Stimulated activated CD4-positive, alpha-beta T cell treated with anti-CD3 and anti-CD28 coated beads, Interleukin-12 subunit alpha, Interleukin-12 subunit beta, amount 100 ng/mL, for 24 hours (primary cell): ENCODE measurements around the gene THOP1.

Experiments used
- DNase-seq, 2 experiments: peaks; one replicate each; pipeline ENCODE4 v3.0.0-alpha.2; 2020; ENCODE audit warnings: low read depth in 2 of 2

THOP1 gene

DNA sequence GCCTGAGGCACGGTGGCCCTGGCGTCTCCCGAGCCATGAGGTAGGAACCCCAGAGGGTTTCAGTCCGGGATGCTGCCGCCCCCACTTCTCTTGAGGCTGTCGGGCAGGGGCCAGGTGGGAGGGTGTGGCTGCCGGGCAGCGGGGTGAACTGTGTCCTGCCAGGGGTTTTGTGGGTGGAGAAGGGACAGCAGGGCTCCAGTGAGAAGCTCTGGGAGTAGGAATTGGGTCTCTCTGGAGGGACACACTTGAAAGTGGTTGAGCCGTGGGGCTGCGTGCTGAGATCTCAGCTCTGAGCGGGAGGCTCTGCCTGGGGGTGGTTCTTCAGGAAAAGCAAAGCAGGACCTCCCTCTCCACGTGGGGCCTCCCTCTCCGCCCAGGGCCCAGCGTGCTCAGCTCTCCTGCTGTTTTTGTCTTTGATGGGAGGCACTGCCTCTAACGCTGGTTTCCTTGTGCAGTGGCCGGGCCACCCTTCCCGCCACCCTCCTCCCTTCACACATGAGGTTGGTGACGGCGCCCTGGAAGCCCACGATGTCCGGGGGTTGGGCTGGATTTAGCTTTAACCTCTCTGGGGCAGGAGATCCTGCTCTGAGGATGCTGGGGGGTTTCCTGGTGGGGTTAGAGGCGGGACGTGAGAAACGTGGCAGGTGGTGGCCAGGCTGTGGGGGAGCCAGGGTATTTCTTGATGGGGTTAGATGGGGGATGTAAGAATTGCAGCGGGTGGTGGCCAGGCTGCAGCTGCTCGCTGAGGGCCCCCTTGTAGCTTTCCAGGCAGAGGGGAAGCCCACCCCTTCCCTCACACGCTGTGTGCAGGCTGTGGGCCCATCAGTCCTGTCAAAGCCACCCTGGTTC, 19.1 kb downstream of the THOP1 start:
- DNase-seq: no peak

DNA sequence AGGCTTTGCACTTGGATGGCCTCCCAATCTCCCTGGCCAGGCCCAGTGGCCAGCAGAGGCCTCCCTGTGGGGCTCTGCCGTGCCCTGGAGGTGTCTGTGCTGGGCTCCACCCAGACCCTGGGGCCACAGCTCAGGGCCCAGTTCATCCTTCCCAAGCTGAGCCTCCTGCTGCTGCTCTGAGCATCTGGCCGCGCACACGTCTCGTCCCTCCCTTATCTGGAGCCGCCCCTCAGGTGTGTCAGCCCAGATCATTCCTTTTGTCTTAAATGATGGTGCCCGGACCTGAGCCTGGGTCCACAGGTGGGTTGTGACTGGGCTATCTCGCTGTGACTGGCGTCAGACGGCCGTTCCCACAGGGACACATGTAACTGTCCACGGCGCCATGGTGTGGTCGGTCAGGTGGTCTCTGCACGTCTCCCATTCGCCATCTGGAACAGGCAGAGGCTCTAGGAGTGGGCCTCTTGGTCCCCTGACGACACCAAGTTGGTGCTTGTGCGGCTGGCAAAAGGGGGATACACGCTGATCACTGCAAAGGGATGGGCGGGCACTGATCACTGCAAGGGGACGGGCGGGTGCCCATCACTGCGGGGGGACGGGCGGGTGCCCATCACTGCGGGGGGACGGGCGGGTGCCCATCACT, 20.1 kb downstream of the THOP1 start:
- DNase-seq: no peak

DNA sequence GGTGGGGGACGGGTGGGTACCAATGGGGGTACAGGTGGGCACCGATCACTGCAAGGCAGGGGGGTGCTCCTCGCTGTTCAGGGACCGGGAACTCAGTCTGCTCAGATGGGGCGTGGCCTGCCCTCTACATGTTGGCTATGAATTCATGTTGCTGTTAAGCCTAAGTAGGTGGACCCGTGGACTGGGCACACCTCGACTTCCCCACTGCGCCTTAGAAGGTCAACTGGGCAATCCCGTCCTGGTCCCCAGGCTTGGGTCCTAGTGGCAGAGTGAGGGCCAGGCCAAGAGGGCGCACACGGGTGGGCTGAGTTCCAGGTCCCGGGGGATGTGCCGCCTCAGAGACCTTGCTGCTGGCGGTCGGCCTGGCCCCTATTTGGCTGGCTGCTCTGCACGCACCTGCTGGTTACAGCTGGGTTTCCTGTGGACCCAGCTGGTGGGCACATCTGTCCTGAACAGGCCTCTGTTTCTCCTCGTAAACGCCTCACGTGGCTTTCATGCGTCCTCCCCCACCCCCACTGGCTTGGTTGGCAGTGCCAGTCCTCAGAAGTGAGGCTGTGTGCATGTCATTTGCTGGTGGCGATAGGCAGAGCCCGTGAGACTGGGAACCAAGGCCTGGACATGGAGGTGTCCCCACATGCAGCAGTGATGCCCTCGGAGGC, 20.8 kb downstream of the THOP1 start:
- DNase-seq: no peak

DNA sequence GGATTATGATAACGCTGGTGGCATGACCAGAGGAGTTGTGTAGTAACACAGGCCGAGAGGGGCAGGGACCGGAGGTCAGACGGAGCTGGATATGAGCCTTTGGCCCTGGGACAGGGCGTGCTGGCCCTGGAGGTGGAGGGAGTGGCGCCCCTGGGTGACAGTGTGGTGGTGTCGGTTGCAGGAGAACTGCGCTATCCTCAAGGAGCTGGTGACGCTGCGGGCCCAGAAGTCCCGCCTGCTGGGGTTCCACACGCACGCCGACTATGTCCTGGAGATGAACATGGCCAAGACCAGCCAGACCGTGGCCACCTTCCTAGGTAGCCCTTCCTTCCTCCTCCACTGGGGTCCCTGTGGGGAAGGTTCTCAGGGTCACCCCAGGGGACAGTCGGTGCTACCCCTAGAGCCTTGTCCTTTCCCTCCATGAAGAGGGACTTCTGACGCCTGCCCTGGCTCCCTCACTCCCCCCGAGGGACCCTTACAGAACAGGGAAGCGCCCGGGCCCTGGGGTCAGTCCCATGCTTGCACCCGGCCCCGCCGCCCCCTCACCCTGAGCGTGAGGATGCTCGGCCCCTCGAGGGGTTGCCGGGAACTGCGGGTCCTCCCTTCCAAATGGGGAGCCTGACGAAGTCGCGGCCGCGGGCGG, 21.6 kb downstream of the THOP1 start:
- no peak for DNase-seq

DNA sequence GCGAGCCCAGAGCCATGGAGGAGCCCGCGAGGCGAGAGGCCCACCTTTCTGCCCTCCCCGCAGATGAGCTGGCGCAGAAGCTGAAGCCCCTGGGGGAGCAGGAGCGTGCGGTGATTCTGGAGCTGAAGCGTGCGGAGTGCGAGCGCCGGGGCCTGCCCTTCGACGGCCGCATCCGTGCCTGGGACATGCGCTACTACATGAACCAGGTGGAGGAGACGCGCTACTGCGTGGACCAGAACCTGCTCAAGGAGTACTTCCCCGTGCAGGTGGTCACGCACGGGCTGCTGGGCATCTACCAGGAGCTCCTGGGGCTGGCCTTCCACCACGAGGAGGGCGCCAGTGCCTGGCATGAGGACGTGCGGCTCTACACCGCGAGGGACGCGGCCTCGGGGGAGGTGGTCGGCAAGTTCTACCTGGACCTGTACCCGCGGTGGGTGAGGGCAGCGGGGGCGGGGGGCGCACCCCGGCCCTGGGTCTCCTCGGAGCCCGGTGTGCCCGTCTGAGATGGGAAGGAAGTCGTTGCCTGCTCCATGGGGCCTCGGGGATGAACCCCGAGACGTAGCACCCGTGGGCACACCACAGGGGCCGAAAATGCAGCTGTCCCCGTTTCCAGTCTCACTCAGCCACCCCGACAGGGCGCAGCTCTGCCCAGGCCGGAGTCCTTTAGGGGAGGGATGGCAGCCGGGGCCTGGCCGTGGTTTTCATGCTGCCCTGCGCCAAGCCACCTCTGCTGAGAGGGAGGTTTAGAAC, 22.3 kb downstream of the THOP1 start:
- DNase-seq: no peak

DNA sequence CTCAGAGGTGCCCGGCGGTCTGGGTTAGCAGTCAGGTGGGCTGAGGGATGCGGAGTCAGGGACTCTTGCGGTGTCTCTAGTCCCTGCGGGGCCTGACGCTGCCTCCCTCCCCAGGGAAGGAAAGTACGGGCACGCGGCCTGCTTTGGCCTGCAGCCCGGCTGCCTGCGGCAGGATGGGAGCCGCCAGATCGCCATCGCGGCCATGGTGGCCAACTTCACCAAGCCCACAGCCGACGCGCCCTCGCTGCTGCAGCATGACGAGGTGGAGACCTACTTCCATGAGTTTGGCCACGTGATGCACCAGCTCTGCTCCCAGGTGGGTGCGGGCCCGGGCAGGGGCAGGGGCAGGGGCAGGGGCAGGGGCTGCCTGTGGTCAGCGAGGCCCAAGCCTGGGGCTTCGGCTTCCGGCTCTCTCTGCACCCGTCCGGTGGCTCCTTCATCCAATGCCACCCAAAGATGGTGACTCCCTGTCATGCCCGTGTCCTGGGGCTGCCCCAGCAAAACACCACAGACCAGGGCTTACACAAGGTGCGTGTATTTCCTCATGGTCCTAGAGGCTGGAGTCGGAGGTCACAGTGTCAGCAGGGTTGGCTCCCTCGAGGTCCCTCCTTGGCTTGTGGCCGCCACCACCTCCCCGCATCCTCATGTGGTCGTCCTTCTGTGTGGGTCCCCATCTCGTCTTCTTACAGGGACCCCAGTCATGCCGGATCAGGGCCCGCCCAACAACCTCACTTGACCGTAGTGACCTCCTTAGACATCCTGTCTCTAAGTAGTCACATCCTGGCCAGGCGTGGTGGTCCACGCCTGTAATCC, 23.0 kb downstream of the THOP1 start:
- no peak for DNase-seq

DNA sequence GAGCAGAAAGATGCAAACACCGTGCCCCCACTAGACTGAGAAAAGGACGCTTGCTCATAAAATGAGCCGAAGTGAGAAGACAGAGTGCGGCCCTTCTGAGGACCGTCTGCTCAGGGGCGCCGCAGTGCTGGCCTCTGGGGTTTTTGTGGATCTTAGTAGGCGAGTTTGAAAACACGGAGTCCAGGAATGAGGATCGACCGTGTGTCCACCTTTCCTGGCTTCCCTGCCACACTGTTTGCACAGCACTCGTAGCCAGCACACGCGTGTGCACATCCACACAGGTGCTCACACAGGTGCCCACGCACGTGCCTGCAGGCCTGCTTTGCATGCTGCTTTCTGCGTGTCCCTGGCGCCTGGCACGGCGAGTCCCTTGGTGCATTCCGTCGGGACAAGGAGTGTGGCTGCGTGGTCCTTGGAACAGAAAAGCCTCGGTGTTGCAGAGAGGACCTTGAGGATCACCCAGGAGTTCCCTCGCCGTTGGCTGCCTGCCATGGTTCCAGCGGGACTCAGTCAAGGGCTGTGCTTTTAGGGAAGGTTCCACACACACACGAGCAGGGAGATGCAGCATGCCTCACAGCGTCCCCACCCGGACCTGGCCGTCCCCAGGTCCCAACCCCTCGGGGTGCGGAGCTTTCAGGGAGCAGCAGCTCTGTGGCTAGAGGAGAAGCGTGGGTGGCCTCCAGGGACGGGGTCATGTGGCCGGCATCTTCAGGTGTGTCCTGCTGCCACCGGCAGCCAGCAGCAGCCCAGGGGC, 24.3 kb downstream of the THOP1 start:
- DNase-seq: no peak

DNA sequence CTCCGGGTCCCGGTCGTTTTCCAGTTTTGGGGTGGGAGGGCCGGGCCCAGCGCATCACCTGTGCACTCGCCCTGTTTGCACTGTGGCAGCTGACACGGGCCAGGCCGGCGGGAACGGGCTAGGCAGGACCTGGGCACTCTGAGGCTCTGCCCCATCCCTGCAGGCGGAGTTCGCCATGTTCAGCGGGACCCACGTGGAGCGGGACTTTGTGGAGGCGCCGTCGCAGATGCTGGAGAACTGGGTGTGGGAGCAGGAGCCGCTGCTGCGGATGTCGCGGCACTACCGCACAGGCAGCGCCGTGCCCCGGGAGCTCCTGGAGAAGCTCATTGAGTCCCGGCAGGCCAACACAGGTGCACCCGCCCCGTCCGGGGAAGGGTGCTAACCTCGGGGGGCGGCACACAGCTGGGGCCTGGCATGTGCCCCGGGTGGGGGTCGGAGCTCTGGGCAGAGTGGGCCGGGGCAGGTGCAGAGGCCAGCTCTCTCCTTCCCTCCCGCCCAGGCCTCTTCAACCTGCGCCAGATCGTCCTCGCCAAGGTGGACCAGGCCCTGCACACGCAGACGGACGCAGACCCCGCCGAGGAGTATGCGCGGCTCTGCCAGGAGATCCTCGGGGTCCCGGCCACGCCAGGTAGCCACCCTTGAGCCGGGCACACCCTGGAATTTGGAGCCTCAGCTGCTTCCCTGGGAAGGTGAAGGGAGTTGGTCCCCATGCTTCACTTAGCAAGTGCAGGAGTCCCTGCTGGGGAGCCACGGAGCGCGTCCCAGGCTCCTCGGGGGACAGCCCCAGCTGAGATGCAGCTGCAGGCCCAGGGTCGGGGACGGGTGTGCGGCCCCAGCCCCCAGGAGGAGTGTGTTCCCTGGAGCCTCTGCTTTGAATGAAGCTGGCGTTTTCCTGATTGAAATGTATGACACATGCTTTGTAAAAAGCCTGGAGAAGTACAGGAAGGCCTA, 25.1 kb downstream of the THOP1 start:
- DNase-seq: no peak

DNA sequence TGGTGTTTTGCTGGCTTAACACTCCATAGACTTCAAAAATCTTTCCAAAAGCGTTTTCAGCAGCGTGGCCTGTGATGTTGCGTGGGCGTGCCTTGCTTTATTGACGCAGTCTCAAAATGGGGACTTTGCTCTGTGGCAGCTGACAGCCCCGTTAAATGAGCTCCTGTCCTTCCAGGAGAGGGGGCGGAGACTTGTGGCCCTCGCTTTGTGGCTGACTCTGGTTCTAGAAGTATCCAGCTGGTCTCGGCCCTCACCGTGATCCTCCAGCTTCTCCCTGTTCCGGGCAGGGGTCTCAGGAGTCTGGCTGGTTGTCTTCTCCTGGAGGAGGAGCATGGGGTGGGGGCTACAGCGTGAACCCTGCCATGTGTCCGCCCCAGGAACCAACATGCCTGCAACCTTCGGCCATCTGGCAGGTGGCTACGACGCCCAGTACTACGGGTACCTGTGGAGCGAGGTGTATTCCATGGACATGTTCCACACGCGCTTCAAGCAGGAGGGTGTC, 26.0 kb downstream of the THOP1 start:
- no peak for DNase-seq

DNA sequence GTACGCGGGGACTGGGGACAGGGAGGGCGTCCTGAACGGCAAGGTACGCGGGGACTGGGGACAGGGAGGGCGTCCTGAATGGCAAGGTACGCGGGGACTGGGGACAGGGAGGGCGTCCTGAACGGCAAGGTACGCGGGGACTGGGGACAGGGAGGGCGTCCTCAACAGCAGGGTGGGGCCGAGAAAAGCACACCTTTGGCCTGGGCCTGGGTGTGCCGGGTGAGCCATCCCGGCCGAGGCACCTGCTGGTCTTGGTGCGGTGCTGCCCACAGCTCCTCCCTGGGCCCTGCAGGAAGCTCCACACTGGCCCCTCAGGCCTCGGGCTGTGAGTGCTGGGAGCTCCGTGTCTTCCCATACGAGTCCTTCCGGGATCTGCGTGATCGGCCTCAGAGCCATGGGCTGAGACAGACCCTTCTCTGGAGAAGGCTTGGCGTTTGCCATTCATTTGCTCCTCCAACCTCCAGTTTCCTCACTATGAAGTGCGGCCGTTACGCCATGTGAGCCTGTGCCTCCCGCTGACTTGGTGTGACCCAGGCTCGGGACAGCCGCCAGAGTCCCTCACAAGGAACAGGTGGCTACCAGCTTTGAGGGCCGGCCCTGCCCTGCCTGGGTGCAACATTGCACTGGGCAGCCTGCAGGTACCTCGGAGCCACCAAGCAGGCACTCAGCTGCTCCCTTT, 26.6 kb downstream of the THOP1 start:
- no peak for DNase-seq

DNA sequence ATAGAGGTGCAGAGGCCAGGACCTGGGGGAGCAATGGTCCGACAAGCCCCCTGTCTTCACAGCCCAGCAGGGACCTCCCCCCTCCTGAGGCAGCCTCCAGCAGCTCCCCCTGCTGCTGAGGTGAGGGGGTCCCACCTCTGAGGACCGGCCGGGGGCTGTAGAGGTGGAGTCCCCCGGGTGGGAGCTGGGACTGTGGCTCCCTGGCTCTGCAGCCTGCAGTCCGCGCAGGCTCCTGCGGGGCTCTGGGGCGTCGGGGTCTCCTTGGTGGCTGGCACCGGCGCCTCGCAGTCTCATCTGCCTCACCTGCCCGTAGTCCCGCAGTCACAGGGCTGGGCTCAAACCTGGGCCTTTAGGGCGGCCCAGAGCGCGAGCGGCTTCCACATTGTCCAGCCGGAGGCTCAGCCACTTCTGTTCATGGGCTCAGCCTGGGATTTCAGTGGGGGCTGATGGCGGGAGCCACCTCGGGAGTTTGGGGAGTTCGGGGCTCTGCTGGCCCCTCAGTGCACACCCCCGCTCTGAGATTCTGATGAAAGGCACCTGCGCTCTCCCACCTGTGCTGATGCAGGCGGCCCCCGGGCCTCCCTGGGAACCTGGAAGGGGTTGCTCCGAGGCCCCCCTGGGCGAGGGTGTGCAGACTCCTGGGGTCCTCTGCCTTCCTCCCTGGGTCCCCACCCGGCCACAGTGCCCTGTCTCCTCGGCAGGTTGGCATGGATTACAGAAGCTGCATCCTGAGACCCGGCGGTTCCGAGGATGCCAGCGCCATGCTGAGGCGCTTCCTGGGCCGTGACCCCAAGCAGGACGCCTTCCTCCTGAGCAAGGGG, 27.3 kb downstream of the THOP1 start:
- no peak for DNase-seq

DNA sequence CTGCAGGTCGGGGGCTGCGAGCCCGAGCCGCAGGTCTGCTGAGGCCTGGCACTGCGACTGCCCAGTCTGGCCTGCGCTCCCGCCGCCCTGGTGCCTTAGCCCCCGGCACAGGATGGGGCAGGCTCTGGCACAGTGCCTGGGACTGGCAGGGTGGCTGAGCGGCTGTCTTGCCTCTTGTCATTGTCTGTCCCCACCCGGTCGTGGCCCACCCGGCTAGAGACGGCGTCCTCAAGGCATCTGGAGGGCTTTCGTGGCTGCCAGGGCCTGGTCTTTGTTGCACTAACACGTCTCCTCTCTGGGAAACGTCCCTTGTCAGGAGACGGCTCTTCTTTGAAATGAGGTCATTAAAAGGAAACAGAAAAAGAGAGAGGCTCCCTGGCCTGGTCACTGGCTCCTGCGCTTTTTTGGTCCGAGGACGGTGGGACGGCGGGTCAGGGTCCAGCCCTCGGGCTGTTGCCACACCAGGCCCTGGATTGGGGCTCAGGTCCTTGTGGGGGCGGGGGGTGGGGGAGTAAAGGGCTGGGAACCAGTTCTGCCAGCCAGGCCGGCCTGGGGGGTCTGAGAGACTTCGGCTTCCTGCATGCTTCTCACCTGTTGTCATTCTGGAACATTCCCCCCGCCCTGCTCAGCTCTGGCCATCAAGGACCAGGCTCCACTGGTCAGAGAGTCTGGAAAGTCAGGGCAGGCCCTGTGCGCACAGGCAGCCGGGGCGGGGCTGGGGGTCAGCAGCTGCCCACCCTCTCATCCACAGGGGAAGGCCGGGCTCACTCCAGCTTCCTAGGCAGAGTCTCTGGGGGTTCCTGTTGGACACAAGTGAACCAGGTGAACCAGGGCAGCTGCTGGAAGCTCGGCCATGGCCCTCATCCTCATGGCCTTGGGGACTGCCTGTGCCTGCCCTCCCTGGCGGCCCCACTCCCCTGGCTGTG, 28.2 kb downstream of the THOP1 start:
- DNase-seq: no peak

DNA sequence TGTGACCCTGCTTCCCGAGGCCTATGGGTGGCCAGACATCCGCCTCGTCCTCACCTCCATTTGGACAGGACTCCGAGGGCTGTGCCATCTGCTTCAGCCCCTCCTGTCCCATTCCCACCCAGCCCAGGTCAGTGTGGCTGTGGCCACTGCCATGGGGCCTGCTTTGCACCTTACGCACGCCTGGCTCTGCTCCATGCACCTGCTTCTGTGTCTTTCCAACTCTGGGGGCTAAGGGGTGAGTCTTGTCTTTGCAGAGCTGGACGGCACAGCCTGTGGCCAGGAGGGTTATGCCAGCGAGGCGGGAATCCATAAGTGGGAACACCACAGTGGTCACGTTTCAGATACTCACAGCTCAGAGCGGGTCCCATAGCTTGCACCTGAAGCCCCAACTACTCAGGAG, 29.1 kb downstream of the THOP1 start:
- no peak for DNase-seq

DNA sequence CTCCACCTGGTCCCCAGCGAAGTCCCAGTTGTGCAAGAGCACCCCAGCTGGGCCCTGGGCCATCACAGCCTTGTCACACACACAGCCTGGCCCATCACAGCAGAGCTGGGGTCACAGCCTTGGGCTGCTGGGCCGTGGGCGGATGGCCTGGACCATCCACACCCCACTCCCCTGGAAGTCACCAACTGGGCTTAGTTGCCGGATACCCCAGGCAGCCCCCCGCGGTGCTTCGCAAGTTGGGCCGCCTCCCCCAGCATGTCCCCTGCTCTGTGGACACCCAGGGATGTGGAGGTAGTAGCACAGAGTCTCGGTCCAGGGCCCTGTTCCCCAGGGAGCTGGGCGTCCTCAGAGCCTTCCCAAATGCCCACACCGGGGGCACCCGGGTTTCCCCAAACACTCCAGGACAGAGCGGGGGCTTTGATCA, 29.9 kb downstream of the THOP1 start:
- no peak for DNase-seq

DNA sequence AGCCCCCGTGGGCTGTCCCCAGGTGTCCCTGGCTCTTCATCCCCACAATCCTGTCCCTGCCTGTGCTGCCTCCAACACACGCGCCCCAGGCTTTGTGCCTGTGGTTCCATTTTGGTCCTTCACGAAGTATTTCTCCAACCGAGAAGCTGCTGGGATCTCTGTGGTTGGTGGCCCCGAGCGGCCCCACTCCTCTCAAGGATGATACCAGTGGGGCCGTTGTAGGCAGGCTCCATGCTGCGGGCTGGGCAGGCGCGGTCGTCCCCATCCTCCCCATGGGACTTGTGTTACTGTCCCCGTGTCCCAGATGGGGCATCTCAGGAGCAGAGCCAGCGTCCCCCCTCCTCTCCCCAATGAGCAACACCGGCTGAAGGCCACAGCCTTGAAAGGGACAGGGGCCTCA, 30.6 kb downstream of the THOP1 start:
- DNase-seq: no peak

DNA sequence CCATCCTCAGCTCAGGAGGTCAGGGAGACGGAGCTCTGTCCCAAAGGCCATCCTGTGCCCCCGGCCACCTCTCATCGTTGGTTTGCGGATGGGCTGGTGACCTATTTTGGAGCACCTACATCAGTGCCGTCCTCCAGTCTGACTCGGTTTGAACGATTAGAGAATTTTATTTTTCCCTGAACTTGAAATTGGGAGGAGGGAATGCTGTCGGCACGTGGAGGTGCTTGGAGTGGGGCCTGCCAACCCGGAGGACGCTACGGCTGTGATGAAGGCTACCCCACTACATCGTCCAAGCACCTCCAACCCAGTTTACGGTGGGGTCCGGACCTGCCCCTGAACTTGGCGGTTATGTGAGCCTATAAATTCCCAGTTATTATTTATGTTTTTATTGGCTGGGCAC, 31.3 kb downstream of the THOP1 start:
- no peak for DNase-seq
